ENCODE measurements around the gene ZDHHC5. TPM values are rescaled to one million over a fixed set of nuclear protein-coding genes. Genes with fewer than 3 reads are reported as not detected.

Gene ZDHHC5
- total RNA-seq, 1 experiment from 2014 or later, result 72.2 TPM

DNA sequence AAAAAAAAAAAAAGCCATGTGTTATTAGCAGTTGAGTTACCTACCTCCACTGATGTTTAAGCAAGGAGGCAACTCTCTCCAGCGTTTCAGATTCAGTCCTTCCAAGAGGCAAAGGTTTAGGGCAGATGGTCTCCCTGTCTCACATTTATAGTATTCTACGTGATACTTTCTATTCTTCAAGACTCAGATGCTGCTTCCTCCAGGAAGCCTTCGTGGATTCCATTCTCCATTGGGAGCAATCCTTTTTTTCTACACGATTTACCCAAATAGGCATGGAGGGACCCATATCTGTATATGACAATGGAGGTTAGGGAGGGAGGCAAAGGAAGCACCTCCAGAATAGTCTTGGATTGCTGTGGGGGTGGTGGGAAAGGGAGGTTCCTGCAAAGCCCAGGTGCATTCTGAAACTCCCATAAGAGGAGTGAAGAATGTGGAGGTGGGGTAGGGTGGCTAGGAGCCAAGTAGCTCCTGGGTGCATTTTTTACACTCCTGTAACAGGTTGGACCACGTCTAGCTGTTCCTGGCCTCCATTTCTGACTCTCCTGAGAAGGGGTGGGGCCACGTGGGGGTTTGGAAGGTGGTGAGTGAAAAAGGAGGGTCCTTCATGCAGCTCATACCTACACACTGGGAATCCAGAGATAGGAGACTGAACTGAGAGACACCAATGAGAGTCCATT, 34.4 kb upstream of the ZDHHC5 start:
- TF ChIP-seq, protein P1, sequence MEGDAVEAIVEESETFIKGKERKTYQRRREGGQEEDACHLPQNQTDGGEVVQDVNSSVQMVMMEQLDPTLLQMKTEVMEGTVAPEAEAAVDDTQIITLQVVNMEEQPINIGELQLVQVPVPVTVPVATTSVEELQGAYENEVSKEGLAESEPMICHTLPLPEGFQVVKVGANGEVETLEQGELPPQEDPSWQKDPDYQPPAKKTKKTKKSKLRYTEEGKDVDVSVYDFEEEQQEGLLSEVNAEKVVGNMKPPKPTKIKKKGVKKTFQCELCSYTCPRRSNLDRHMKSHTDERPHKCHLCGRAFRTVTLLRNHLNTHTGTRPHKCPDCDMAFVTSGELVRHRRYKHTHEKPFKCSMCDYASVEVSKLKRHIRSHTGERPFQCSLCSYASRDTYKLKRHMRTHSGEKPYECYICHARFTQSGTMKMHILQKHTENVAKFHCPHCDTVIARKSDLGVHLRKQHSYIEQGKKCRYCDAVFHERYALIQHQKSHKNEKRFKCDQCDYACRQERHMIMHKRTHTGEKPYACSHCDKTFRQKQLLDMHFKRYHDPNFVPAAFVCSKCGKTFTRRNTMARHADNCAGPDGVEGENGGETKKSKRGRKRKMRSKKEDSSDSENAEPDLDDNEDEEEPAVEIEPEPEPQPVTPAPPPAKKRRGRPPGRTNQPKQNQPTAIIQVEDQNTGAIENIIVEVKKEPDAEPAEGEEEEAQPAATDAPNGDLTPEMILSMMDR (IDR thresholded peaks at IDR 0.05; ENCODE audit: insufficient read depth in 1 of 2, low read depth in 1 of 2, low read length in 1 of 2, severe bottlenecking in 1 of 2, unreplicated experiment in 1 of 2), result no peak
- BruUV-seq (replicated peaks), result no TSS peak
- Histone ChIP-seq H3K4me3 (ENCODE audit: low read depth, low read length) (no peak overlapping the region), H3K36me3 (ENCODE audit: control insufficient read depth, insufficient read depth, low read length) (no peaks in the 10 kb centered on the region), H3K4me1 (no peaks in the 10 kb centered on the region), H3K9me3 (no peaks in the 10 kb centered on the region), H3K27me3 (replicated peaks; ENCODE audit: control insufficient read depth, insufficient read depth, low read length) (no peaks in the 10 kb centered on the region)
- no peak overlapping the region for H3K4me3 Mint-ChIP-seq (ENCODE audit: unreplicated experiment)
- H3K36me3 Mint-ChIP-seq (ENCODE audit: insufficient read depth, unreplicated experiment), result no peaks in the 10 kb centered on the region
- H3K27me3 Mint-ChIP-seq (ENCODE audit: insufficient read depth, unreplicated experiment), result peaks cover 5% of the 10 kb centered on the region
- ChIA-PET POLR2A (no interaction called here), CTCF (interaction anchor here (0.6 kb wide), 2 partner anchors 9 to 196 kb away, joined by 3 to 4 read pairs; no protein-coding TSS in a partner anchor)
- intact Hi-C loops (cut with micrococcal nuclease; ENCODE audit: unreplicated experiment), result no loop called here
- H3K4me1 Mint-ChIP-seq (ENCODE audit: low read depth, unreplicated experiment), result no peaks in the 10 kb centered on the region
- H3K27ac Mint-ChIP-seq (ENCODE audit: unreplicated experiment), result no peak overlapping the region
- H3K9me3 Mint-ChIP-seq (ENCODE audit: unreplicated experiment), result no peaks in the 10 kb centered on the region
- DNase-seq, result no peak

DNA sequence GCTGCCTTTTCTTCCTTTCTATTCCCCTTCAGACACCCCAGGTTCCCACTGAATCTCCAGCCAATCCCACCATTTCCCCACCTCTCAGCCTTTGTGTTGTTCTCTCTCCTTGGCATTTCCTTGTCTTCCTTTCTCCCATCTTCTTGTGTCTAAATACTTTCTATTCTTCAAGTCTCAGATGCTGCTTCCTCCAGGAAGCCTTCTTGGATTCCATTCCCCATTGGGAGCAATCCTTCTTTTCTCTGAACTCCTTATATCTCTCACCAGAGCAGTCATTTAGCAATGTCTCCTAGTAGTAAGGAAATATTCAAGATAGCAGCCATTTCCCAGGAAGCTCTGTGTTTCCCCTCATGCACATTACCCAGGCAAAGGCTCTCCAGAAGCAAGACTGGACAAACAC, 33.6 kb upstream of the ZDHHC5 start:
- Mint-ChIP-seq H3K4me1 (ENCODE audit: low read depth, unreplicated experiment) (no peaks in the 10 kb centered on the region), H3K36me3 (ENCODE audit: insufficient read depth, unreplicated experiment) (no peaks in the 10 kb centered on the region), H3K9me3 (ENCODE audit: unreplicated experiment) (no peaks in the 10 kb centered on the region), H3K27ac (ENCODE audit: unreplicated experiment) (no peak overlapping the region), H3K27me3 (ENCODE audit: insufficient read depth, unreplicated experiment) (peaks cover 5% of the 10 kb centered on the region), H3K4me3 (ENCODE audit: unreplicated experiment) (no peak overlapping the region)
- Histone ChIP-seq H3K4me3 (ENCODE audit: low read depth, low read length) (no peak overlapping the region), H3K9me3 (no peaks in the 10 kb centered on the region), H3K36me3 (ENCODE audit: control insufficient read depth, insufficient read depth, low read length) (no peaks in the 10 kb centered on the region), H3K27me3 (replicated peaks; ENCODE audit: control insufficient read depth, insufficient read depth, low read length) (no peaks in the 10 kb centered on the region), H3K4me1 (peaks cover 5% of the 10 kb centered on the region)
- TF ChIP-seq, protein P1 (IDR thresholded peaks at IDR 0.05; ENCODE audit: insufficient read depth in 1 of 2, low read depth in 1 of 2, low read length in 1 of 2, severe bottlenecking in 1 of 2, unreplicated experiment in 1 of 2), result no peak
- CTCF ChIA-PET, result interaction anchor here (1.1 kb wide), 1 partner anchor 10 kb away, joined by 3 read pairs; no protein-coding TSS in a partner anchor
- no peak for DNase-seq
- POLR2A ChIA-PET, result no interaction called here
- intact Hi-C loops (cut with micrococcal nuclease; ENCODE audit: unreplicated experiment), result no loop called here
- no TSS peak for BruUV-seq (replicated peaks)

DNA sequence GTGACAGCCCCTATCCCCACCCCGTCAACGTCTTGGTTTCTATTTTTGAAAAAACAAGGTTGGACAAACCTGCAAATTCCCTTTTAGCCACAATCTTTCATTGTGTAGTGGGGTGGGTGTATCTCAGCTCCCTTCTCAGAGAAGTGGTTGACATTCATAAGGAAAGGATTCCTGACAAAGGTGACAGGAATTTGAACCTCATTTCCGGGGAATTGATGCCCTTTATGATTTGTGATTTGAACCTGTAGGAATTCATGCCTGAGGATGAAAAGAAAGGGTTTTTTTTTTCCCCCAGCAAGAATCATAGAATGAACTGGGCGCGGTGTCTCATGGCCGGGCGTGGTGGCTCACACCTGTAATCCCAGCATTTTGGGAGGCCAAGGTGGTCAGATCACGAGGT, 32.7 kb upstream of the ZDHHC5 start:
- no TSS peak for BruUV-seq (replicated peaks)
- H3K27ac Mint-ChIP-seq (ENCODE audit: unreplicated experiment), result no peak overlapping the region

More for the DNA sequence above, 32.7 kb upstream of the ZDHHC5 start:
- no peaks in the 10 kb centered on the region for H3K9me3 Mint-ChIP-seq (ENCODE audit: unreplicated experiment)
- DNase-seq, result no peak
- intact Hi-C loops (cut with micrococcal nuclease; ENCODE audit: unreplicated experiment), result no loop called here
- POLR2A ChIA-PET, result no interaction called here
- peaks cover 7% of the 10 kb centered on the region for H3K4me1 Mint-ChIP-seq (ENCODE audit: low read depth, unreplicated experiment)
- Histone ChIP-seq H3K36me3 (ENCODE audit: control insufficient read depth, insufficient read depth, low read length) (no peaks in the 10 kb centered on the region), H3K27me3 (replicated peaks; ENCODE audit: control insufficient read depth, insufficient read depth, low read length) (no peaks in the 10 kb centered on the region), H3K9me3 (no peaks in the 10 kb centered on the region), H3K4me3 (ENCODE audit: low read depth, low read length) (no peak overlapping the region), H3K4me1 (peaks cover 14% of the 10 kb centered on the region)
- no peaks in the 10 kb centered on the region for H3K36me3 Mint-ChIP-seq (ENCODE audit: insufficient read depth, unreplicated experiment)
- no peak overlapping the region for H3K4me3 Mint-ChIP-seq (ENCODE audit: unreplicated experiment)
- CTCF ChIA-PET, result interaction anchor here (1.1 kb wide), 1 partner anchor 9 kb away, joined by 3 read pairs; no protein-coding TSS in a partner anchor
- TF ChIP-seq, protein P1 (IDR thresholded peaks at IDR 0.05; ENCODE audit: insufficient read depth in 1 of 2, low read depth in 1 of 2, low read length in 1 of 2, severe bottlenecking in 1 of 2, unreplicated experiment in 1 of 2), result no peak
- H3K27me3 Mint-ChIP-seq (ENCODE audit: insufficient read depth, unreplicated experiment), result peaks cover 5% of the 10 kb centered on the region
